Kidney tubule cell (primary cell): ENCODE results near the gene ADAMTS12.
A peak's percentile ranks its signal among the peaks of the same experiment; 100 is the strongest.
"Not testable (repeated sequence)": the region's sequence is repeated elsewhere in the genome, so short reads cannot be mapped to it uniquely, and the experiment has no call there.

Experiments
- DNase-seq: peaks from one replicate; pipeline ENCODE4 v3.0.0-alpha.2; 2018; ENCODE audit warnings: low spot score

Gene ADAMTS12

GRCh38 chr5:33530183-33531036, 361.4 kb downstream of the ADAMTS12 start:
- no peak for DNase-seq

GRCh38 chr5:33527696-33528095, 364.1 kb downstream of the ADAMTS12 start:
- DNase-seq: no peak

- DNase-seq: no peak
Measured at GRCh38 chr5:33526755-33527154, 365.0 kb downstream of the ADAMTS12 start.

- DNase-seq: peak; percentile 47
Measured at GRCh38 chr5:33524476-33524875, 367.3 kb downstream of the ADAMTS12 start.

- DNase-seq: no peak
Measured at GRCh38 chr5:33523208-33523771, 368.5 kb downstream of the ADAMTS12 start.

- DNase-seq: no peak
Measured at GRCh38 chr5:33516421-33516820, 375.4 kb downstream of the ADAMTS12 start.

- DNase-seq: not testable (repeated sequence)
Measured at GRCh38 chr5:33515366-33515765, 376.4 kb downstream of the ADAMTS12 start.

GRCh38 chr5:33513462-33514185, 378.2 kb downstream of the ADAMTS12 start:
- DNase-seq: no peak

GRCh38 chr5:33509036-33509435, 382.8 kb downstream of the ADAMTS12 start:
- DNase-seq: no peak

- no peak for DNase-seq
Measured at GRCh38 chr5:33507426-33507825, 384.4 kb downstream of the ADAMTS12 start.

GRCh38 chr5:33504570-33504969, 387.2 kb downstream of the ADAMTS12 start:
- no peak for DNase-seq

GRCh38 chr5:33501899-33502298, 389.9 kb downstream of the ADAMTS12 start:
- DNase-seq: no peak

GRCh38 chr5:33501260-33501659, 390.5 kb downstream of the ADAMTS12 start:
- no peak for DNase-seq

- no peak for DNase-seq
Measured at GRCh38 chr5:33494466-33494865, 397.3 kb downstream of the ADAMTS12 start.

- DNase-seq: peak; percentile 48
Measured at GRCh38 chr5:33491941-33492340, 399.8 kb downstream of the ADAMTS12 start.

- DNase-seq: no peak
Measured at GRCh38 chr5:33490071-33490665, 401.6 kb downstream of the ADAMTS12 start.

- DNase-seq: no peak
Measured at GRCh38 chr5:33489481-33490067, 402.2 kb downstream of the ADAMTS12 start.

GRCh38 chr5:33488558-33489355, 403.0 kb downstream of the ADAMTS12 start:
- no peak for DNase-seq

- DNase-seq: no peak
Measured at GRCh38 chr5:33487236-33487635, 404.6 kb downstream of the ADAMTS12 start.

GRCh38 chr5:33482335-33482734, 409.5 kb downstream of the ADAMTS12 start:
- no peak for DNase-seq

- no peak for DNase-seq
Measured at GRCh38 chr5:33480876-33481275, 410.9 kb downstream of the ADAMTS12 start.
